NOMO-1 (cell line): ENCODE data around the gene TFPI2.
"Not testable (repeated sequence)": the region's sequence is repeated elsewhere in the genome, so short reads cannot be mapped to it uniquely, and the experiment has no call there.

Experiments
- DNase-seq, 2 experiments: peaks; one replicate each; lab custom pipeline; 2025; ENCODE audit not compliant: unreplicated experiment in 2 of 2; lab: John Stamatoyannopoulos, UW

TFPI2 gene

GRCh38 chr7:93890464-93891068 lies at the start of gene TFPI2:
Gene TFPI2 (minus strand): TSS chr7:93890753. CDS start chr7:93890678, 75 bp downstream.
- no peak for DNase-seq

- no peak for DNase-seq
Measured at GRCh38 chr7:93938293-93938692, 47.7 kb upstream of the TFPI2 start.

GRCh38 chr7:93937818-93938217 lies 47.3 kb upstream of the TFPI2 start:
- no peak for DNase-seq

- no peak for DNase-seq
Measured at GRCh38 chr7:93935102-93935501, 44.5 kb upstream of the TFPI2 start.

GRCh38 chr7:93933156-93933555 lies 42.6 kb upstream of the TFPI2 start:
- no peak for DNase-seq

- DNase-seq: no peak
Measured at GRCh38 chr7:93931655-93932054, 41.1 kb upstream of the TFPI2 start.

GRCh38 chr7:93927585-93927984 lies 37.0 kb upstream of the TFPI2 start:
- no peak for DNase-seq

- DNase-seq: no peak
Measured at GRCh38 chr7:93926800-93927199, 36.2 kb upstream of the TFPI2 start.

GRCh38 chr7:93923942-93924341 lies 33.4 kb upstream of the TFPI2 start:
- DNase-seq: no peak

GRCh38 chr7:93923296-93923695 lies 32.7 kb upstream of the TFPI2 start:
- DNase-seq: peak in 1 of 2 experiments; percentile 25

GRCh38 chr7:93921607-93922566 lies 31.3 kb upstream of the TFPI2 start, which contains the start of gene GNG11:
Gene GNG11 (plus strand): TSS chr7:93921735. CDS start chr7:93922138, 403 bp downstream.
- DNase-seq: peak; percentile 58 to 66

- DNase-seq: no peak
Measured at GRCh38 chr7:93921186-93921585, 30.6 kb upstream of the TFPI2 start.

- no peak for DNase-seq
Measured at GRCh38 chr7:93920496-93921182, 30.1 kb upstream of the TFPI2 start.

GRCh38 chr7:93916315-93916714 lies 25.8 kb upstream of the TFPI2 start:
- not testable (repeated sequence) for DNase-seq

- DNase-seq: not testable (repeated sequence)
Measured at GRCh38 chr7:93915888-93916287, 25.3 kb upstream of the TFPI2 start.

- DNase-seq: not testable (repeated sequence)
Measured at GRCh38 chr7:93915206-93915842, 24.8 kb upstream of the TFPI2 start.

GRCh38 chr7:93914581-93915066 lies 24.1 kb upstream of the TFPI2 start:
- DNase-seq: no peak

- DNase-seq: peak in 1 of 2 experiments; percentile 35
Measured at GRCh38 chr7:93913197-93913596, 22.6 kb upstream of the TFPI2 start.

GRCh38 chr7:93911661-93912060 lies 21.1 kb upstream of the TFPI2 start:
- DNase-seq: not testable (repeated sequence)

- not testable (repeated sequence) for DNase-seq
Measured at GRCh38 chr7:93911242-93911641, 20.7 kb upstream of the TFPI2 start.
